ENCODE results near the gene KCNN3.

The KCNN3 gene

DNA sequence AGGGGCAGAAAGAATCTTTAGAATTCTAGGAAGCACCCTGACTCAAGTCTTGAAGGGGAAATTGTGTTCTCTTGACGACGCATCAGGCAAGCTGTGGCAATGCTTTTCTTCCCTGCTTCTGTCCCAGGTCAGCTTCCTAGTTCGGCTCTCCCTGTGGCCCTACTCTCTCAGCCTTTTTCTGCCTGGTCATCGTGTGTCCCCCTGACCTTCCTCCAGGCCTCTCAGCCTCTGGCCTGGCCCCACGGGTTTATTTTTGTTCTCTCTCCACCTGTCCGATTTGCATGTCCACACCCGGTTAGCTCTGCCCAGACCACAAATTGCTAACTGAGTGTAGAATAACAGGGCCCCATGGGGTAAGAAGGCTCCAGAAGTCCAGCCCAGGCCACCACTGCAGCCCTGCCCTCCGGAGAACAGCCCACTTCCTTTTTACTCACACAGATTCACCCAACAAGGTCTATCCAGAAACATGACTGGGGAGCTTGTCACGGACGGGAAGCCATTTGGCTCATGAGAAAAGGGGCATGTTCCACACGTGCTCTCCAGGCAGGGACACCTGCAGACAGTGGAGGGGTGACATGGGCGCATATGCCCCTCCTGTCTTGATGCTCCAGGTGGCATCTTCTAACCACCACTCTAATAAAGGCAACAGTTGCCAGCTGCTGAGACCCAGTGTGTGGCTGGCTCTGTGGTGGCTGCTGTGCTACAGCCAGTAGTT, 9.8 kb downstream of the KCNN3 start:
- DNase-seq (ENCODE audit: low spot score), result no peak

DNA sequence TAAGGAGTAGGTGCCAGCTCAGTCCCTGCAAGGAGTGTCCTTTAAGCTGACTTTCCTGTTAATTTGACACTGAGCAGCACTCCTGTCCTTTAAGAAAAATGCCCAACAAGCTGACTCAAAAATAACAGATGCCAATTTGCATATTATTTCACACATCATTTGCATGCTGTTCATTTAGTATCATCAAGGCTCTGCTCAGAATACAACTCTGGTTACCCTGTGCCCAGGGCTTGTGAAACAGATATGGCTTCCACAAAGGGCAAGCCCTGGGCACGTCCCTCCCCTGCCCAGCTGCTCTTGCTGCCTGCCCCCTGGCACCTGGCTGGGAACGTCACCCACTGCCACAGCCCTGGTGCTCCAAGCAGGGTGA, 10.3 kb downstream of the KCNN3 start:
- DNase-seq (ENCODE audit: low spot score), result no peak

DNA sequence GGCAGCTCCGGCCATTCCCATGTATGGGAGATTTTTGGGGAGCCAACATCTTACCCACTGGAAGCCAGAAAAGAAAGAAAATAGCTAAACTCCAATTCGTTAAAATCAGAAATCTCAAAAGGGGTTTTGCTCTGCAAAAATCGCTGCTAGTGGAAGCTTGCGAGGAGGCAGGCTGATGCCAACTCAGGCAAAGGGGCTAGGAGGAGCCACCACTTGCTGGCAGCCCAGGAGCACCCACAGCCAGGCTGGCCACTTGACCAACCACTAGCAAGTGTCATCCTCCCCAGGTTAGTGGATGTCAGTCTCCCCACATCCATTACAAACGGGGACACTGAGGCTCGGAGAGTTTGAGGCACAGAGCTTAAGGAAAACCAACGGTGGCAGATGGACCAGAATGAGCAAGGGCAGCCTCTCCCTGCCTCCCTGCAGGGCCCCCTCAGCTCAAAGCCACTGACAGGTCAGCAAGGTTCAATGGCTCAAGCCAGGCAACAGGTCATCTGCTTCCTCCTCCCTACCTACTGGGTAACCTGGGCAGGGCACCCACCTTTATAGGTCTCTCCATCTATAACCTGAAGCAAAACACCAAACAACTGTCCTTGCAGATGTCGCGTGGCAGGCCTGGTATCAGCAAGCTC, 10.8 kb downstream of the KCNN3 start:
- no peak for DNase-seq (ENCODE audit: low spot score)

DNA sequence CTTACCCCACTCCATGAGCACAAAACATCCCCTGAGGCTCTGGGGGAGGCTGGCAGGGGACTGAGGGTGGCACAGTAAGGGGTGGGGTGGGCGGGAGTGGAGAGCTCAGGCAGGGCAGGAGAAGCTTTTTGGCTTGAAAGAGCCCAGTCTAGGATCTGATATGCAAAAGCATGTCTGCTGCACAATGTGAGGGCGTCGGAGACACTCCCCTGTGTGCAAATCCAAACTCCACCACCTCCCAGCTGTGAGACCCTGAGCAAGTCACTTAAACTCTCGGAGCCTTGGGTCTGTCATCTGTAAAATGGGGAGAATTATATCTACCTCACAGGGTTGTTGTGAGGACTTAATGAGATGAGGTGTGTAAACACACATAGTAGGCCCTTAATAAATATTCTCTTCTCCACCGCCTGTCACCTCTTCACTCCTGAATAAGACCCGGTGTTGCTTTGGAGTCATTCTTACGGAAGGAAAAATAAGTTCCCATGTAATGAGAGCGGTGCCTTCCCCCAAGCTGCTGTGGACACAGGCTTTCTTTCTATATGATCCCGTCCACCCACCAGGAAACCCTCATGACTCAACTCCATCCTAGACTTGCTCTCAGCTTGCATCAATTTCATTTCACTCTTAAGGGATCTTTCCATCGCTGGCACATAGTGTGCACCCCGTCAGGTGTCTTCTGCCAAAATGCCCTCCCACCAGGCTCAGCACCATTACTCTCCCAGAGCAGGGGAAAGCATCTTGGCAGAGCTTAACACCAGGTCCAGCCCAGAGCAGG, 12.5 kb downstream of the KCNN3 start:
- no peak for DNase-seq (ENCODE audit: low spot score)

DNA sequence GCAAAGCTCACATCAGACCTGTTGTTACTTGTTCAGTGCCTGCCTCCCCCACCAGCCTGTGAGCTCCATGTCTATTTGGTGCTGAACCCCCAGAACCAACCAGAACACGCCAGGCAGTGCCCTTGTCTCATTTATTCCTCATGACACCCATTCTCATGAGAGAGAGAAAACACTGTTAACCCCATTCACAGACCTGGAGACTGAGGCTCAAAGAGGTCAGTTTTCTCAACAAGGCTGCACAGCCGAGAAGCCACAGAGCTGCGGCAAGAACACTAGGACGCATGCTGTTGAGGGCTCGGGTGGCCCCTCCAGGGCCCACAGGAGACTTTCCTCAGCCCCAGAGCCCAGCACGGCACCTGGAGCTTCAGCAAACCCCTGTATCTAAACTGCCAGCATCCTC, 13.1 kb downstream of the KCNN3 start:
- DNase-seq (ENCODE audit: low spot score), result no peak

DNA sequence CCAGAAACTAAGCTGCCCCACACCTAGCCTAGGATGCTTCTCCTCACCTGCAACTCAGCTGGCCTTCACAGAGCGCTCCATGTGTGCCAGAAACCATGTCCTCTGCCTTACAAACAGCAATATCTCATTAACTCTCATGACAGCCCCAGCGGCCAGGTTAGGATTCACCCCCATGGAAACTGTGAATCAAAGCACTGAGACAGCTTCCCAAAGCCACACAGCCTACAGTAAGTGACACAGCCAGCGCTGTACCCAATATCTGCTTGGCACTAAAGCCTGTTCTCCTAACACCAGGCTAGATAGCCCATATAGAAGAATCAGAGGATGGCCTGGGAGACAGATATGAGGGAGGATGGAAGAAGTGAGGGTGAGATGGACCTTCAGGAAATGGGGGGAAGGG, 13.5 kb downstream of the KCNN3 start:
- no peak for DNase-seq (ENCODE audit: low spot score)

DNA sequence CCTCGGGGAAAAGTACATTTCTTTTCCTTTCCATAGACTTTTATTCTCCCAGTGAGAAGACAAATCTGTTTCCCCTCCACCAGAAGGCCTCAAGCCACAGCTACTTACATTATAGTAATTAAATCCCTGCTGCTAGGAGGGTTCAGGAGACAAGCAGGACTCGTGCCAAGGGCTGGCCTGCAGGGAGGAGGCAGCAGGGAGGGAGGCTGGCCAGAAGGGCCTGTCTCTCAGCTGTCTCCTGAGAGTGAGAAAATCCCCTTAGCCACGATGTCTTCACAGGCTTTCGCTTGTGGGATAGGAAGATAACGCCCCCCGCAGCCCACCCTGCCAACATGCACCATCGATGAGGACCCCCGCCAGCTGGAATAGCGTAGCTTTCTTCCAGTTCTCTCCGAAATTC, 14.0 kb downstream of the KCNN3 start:
- no peak for DNase-seq (ENCODE audit: low spot score)

DNA sequence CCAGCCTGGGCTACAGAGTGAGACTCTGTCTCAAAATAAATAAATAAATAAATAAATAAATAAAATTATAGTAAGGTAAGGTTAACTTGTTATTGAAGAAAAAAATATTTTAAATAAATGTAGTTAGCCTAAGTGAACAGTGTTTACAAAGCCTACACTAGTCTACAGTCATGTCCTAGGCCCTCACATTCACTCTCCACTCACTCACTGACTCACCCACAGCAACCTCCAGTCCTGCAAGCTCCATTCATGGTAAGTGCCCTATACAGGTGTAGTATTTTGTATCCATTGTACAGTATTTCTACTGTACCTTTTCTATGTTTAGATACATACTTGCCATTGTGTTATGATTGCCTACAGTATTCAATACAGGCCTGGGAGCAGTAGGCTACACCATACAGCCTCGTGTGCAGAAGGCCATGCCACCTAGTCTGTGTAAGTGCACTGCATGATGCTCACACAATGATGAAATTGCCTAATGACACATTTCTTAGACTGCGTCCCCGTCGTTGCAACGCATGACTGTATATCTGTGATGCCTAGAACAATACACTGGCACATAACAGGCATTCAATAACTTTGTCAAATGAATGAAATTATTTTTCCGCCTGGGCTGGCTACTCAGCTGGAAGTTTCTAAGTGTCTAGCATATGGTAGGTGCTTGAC, 14.8 kb downstream of the KCNN3 start:
- DNase-seq (ENCODE audit: low spot score), result no peak

DNA sequence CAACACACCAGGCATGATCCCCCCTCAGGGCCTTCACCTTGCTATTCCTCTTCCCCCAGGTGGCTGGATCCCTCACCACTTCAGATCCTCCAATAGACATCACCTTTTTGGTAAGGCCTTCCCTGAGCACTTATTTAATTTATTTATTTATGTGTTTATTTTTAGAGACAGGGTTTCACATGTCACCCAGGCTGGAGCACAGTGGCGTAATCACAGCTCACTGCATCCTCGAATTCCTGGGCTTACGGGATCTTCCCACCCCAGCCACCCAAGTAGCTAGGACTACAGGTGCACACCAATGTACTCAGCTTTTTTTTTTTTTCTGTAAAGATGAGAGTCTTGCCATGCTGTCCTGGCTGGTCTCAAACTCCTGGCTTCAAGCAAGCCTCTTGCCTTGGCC, 17.2 kb downstream of the KCNN3 start:
- DNase-seq (ENCODE audit: low spot score), result no peak

DNA sequence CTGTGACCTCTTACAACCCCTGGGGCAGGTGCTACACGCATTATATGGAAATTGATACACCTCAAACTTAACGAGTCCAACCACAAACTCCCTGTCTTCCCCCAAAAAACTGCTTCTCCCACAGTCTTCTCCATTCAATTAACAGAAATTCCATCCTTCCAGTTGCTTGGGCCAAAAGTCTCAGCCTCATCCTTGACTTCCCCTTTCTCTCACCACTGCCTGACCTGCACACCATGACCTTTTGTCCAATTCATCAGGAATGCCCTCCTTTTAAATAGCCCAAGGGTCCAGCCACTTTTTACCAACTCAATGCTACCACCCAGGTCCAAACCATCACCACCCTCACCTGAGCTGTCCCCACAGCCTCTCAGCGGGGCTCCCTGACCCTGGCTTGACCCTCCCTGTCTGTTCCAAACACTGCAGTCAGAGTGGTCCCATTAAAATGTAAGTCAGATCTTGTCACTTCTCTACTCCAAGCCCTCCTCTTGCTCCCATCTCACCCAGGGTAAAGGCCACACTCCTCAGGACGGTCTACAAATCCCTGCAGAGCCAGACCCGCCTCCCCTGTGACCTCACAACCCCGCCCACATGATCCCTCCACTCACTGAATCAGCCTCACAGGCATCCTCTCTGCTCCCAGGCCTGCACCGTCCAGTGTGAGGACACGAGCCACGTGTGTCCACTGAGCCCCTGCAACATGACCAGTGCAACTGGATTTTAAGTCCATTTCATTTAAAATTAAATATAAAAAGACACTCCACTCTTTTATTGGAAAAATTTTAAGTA, 18.5 kb downstream of the KCNN3 start:
- DNase-seq (ENCODE audit: low spot score), result no peak

DNA sequence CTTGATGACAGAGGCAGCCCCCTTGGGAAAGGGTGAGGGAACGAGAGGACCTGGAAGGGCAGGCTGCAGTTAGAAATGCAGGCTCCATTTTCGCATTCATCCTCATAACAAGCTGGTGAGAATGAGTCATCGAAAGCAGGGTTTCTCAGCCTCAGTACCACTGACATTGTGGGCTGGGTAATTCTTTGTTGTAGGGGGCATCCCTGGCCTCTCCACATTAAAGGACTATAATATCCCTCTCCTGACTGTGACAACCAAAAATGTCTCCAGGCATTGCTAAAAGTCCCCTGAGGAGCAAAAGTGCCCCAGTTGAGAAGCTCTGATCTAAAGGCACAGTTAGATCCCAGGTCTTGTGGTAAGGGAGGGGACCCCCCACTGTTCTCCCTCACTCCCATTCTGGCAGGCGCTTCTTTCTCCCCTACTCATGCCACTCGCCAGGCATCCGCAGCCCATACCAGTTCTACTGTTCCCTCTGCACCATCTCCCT, 20.4 kb downstream of the KCNN3 start:
- no peak for DNase-seq (ENCODE audit: low spot score)

DNA sequence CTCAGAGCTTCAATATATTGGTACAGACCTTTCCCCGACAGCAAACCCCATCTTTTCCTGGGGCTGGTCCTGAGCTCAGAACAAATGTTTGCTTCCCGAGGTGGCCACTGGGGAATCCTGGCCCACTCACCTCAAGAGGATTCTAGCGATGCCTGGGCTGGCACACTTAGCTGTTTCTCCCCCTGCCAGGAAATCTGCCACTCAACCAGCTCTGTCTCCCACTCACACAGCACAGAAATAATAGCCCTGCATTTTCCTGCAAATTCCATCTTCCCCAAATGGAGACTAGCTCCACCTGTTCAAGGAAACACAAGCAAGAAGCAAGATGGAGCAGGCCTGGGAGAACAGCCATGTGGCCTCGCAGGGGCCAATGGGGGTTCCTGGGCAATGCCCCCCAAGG, 21.1 kb downstream of the KCNN3 start:
- DNase-seq (ENCODE audit: low spot score), result no peak

DNA sequence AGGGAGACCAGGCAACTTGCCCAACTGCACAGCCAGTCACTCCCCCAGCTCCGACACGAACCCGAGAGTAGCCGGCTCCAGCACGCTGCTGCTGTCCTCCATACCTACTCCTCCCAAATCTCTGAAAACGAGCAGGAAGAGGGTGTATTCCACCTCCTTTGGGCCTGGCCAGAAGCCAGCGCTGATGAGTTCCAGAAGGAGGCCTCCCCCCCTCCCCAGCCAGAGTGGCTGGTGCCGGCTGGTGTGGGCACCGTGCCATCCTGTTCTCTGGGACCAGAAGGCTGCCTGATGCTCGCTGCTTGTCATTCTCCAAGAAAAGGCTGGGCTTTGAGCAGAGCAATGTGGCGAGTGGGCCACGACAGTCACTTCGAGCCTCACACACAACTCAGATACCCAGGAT, 22.2 kb downstream of the KCNN3 start:
- DNase-seq (ENCODE audit: low spot score), result peak; percentile 87

DNA sequence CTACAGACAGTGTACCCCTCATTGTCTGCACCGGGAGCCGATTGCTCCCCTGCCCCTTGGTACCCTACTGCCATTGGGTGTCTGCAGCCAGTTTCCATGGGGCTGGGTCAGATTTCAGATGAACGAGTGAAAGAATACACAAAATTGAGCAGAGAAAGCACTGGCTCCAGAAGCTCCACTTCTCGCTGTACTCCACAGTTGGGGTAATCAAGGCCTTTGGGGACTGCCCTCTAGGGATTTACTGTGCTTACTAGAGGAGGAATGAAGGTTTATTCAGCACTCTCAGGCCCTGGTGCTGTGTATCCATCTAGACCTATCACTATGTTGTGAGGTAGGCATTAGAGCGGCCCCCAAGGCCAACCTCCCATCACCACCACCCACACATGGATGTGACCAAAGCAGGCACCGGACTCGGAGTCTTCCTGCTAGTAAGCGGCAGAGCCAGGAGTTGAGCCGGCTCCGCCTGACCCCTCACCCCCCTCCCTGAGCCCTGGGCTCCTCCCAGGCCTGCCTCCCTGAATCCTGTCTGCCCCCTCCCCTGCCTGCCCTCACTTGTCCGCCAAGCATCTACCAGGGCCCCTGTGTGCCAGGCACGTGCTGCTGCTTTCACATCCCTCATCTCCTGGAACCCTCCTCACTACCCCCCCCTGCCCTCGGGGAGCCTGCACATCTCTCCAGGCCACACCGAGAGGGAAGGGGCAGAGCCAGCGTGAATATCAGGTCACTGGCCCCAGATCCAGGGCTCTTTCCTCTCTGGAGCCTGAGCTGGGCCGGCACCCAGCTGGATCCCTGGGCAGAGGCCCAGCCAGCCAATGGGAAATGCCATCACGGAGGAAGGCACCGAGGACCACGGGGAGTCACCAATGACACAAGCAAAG, 23.3 kb downstream of the KCNN3 start:
- DNase-seq (ENCODE audit: low spot score), result peak; percentile 66

DNA sequence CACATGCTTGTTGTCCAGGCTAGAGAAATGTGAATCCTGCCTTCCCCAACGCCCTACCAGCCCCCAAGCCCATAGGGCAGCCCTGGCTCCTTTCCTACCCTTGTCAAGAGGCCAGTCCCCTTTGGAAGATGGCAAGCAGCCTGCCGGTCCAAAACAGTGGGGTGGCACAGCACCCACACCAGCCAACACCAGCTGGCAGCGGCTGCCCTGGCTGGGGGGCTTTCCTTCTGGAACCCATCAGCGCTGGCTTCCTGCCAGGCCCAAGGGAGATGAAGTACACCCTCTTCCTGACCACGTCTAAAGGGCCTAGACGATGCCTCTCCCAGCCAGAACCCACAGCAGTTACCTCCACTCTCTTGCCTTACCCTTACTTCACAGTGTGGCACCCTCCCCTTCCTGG, 24.2 kb downstream of the KCNN3 start:
- no peak for DNase-seq (ENCODE audit: low spot score)

DNA sequence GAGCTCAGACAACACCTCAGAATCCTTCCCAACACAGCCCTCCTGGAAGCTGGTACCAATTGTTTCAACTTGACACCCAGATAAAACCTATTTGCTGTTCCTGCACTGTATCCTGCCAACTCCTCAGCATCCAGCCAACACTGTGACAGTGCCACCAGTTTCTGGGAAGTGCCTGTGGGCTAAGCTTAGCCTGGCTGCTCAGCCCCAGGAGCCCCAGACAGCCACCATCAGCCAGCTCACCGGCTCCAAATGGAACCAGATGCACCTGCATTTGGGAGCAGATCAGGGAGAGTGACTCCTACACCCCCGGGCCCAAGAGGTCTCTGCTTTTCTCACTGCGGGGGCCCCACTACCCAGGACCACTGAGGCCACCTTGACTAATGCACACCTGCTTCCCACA, 24.9 kb downstream of the KCNN3 start:
- no peak for DNase-seq (ENCODE audit: low spot score)

DNA sequence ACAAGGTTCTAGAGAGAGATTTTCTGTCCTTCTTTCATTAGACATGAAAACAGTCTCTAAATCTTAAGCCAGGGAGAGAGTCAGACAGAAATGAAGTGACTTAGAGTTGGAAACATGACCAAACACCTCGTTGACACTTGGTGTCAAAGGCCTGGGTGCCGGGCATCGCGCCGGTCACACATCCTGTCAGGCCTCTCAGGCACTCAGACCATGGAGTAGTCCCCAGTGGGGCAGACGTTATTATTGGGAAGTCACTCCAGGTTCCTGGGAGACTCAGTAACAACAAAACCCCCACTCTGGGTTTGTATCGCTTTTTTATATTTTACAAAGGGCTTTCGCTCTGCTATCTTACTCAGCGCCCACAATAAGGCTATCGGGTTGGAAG, 25.8 kb downstream of the KCNN3 start:
- DNase-seq (ENCODE audit: low spot score), result no peak

DNA sequence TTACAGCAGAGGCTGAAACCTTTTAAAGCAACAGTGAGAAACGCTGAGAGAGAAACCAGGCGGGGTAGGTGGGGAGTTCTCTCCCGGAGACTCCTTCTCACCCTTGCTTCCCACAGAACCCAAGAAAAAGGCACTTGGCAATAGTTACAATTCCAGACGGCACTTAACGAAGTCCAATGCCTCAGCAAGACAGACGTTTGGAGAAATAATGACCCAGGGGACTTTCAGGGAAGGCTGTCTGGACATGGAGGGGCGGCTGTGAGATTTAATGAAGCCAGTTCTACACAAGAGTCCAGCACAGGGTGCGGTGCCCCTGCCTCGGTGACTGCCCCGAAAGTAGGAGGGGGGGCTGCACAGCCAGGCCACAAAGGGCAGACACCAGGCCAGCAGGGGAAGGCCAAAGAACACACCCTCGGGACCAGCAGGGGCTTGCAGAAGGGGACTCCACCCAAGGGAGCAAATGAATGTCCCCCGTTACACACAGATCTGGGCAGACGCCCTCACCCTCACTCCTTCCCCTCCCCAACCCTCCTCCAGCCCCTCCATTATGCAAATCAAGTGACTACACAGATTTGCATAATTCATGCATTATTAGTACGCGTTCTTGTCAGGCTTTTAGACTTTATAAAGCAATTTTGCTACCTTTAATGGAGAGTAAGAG, 26.3 kb downstream of the KCNN3 start:
- no peak for DNase-seq (ENCODE audit: low spot score)

DNA sequence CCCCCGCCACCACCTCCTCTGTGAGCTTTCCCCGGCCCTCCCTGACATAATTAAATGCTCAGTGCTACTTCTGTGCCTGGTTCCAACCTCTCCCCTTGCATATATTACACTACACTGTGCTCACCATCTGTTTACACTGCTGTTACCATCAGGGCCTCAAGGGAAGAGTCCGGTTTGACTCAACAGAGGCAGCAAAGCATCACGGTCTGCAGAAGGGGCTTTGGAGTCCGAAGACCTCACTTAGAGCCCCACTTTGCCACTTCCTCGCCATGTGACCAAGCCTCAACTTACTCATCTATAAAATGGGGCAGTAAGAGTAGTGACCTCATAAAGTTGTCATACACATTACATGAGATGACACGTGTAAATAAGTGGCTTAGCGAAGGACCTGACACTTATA, 27.4 kb downstream of the KCNN3 start:
- DNase-seq (ENCODE audit: low spot score), result no peak

DNA sequence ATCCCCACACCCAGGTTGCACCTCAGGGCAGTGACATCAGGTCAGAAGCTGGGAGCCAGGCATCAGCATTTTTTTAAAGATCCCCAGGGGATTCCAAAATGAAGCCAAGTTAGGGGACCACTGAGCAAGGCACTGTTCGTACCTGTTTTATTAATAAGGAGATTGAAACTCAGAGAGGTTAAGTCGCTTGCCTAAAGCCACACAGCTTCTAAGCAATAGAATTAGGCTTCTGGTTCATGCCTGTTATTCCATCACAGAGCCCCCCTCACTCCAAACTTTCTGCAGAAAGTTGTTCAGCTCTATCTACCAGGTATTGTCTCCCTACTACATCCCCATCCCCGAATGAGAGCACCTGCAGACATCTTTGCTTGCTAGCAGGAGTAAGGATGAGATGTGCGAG, 28.7 kb downstream of the KCNN3 start:
- no peak for DNase-seq (ENCODE audit: low spot score)

All from Ammon's horn (tissue), 1 donor.